Measurements from ENCODE around the gene HSP90AA1.
A peak's percentile ranks its signal among the peaks of the same experiment; 100 is the strongest.
"Not testable (repeated sequence)": the region's sequence is repeated elsewhere in the genome, so short reads cannot be mapped to it uniquely, and the experiment has no call there.

HSP90AA1 gene

GRCh38 chr14:102092806-102093205 lies 6.0 kb upstream of the HSP90AA1 start:
- DNase-seq, result no peak

- DNase-seq, result no peak
Measured at GRCh38 chr14:102090713-102091112, 3.9 kb upstream of the HSP90AA1 start.

GRCh38 chr14:102089621-102090343 lies 2.9 kb upstream of the HSP90AA1 start:
- no peak for DNase-seq

- DNase-seq, result peak; percentile 14
Measured at GRCh38 chr14:102088012-102088792, 1.4 kb upstream of the HSP90AA1 start.

- no peak for DNase-seq
Measured at GRCh38 chr14:102087762-102088011, 843 bp upstream of the HSP90AA1 start.

- DNase-seq, result no peak
Measured at GRCh38 chr14:102086709-102086971, 204 bp downstream of the HSP90AA1 start.

- DNase-seq, result peak; percentile 54
Measured at GRCh38 chr14:102085948-102086708, 716 bp downstream of the HSP90AA1 start.

- DNase-seq, result no peak
Measured at GRCh38 chr14:102085488-102085887, 1.4 kb downstream of the HSP90AA1 start.

- no peak for DNase-seq
Measured at GRCh38 chr14:102084931-102085330, 1.9 kb downstream of the HSP90AA1 start.

GRCh38 chr14:102084522-102084921 lies 2.3 kb downstream of the HSP90AA1 start:
- not testable (repeated sequence) for DNase-seq

- no peak for DNase-seq
Measured at GRCh38 chr14:102081231-102082080, 5.4 kb downstream of the HSP90AA1 start.

- DNase-seq, result no peak
Measured at GRCh38 chr14:102080183-102081080, 6.4 kb downstream of the HSP90AA1 start.

- DNase-seq, result no peak
Measured at GRCh38 chr14:102079700-102079979, 7.2 kb downstream of the HSP90AA1 start.

- DNase-seq, result no peak
Measured at GRCh38 chr14:102078831-102079699, 7.8 kb downstream of the HSP90AA1 start.

- DNase-seq, result not testable (repeated sequence)
Measured at GRCh38 chr14:102078361-102078791, 8.5 kb downstream of the HSP90AA1 start.

- no peak for DNase-seq
Measured at GRCh38 chr14:102077382-102077709, 9.5 kb downstream of the HSP90AA1 start.

- DNase-seq, result no peak
Measured at GRCh38 chr14:102075155-102075554, 11.7 kb downstream of the HSP90AA1 start.

- DNase-seq, result no peak
Measured at GRCh38 chr14:102074415-102074964, 12.4 kb downstream of the HSP90AA1 start.

- no peak for DNase-seq
Measured at GRCh38 chr14:102071283-102071998, 15.4 kb downstream of the HSP90AA1 start.

- DNase-seq, result no peak
Measured at GRCh38 chr14:102066041-102066451, 20.8 kb downstream of the HSP90AA1 start.
